Upper lobe of right lung (tissue), 1 donor: Measurements from ENCODE around the gene NRP1. TPM values are rescaled to one million over a fixed set of nuclear protein-coding genes. Genes with fewer than 3 reads are reported as not detected.

Experiments
- ATAC-seq: fragments of 200-7000 bp; cut with Tn5 transposase; one replicate; pipeline ENCODE4 v1.9.1; 2020; ENCODE audit warnings: mild to moderate bottlenecking, moderate library complexity
- DNase-seq: peaks from one replicate; pipeline ENCODE4 v3.0.0-alpha.2; 2020
- H3K27ac ChIP-seq: fragments of 200-600 bp; one replicate; pipeline ENCODE4 v1.8.0; 2022
- H3K27me3 ChIP-seq: fragments of 200-600 bp; one replicate; pipeline ENCODE4 v1.8.0; 2022; ENCODE audit warnings: mild to moderate bottlenecking
- H3K36me3 ChIP-seq: fragments of 200-600 bp; one replicate; pipeline ENCODE4 v1.8.0; 2022
- H3K4me1 ChIP-seq: fragments of 200-600 bp; one replicate; pipeline ENCODE4 v1.8.0; 2022
- H3K4me3 ChIP-seq: fragments of 200-600 bp; one replicate; pipeline ENCODE4 v1.8.0; 2022; ENCODE audit warnings: mild to moderate bottlenecking
- H3K9me3 ChIP-seq: fragments of 200-600 bp; one replicate; pipeline ENCODE4 v1.8.0; 2022
- intact Hi-C: fragments of 100-400 bp; cut with DNase I; formaldehyde crosslinking; loops from one replicate; pipeline ENCODE4 v1.11.0; 2022
- total RNA-seq: library from RNA; stranded (reverse); fragmentation: NEBNext Ultra II Directional; extraction: Animal tissue kit (Norgen Biotek cat#: 25700); gene quantifications from one replicate; pipeline ENCODE4 v1.2.1, GENCODE V29; 2021
- TF ChIP-seq, protein P1 (sequence below): fragments of 200-600 bp; IDR thresholded peaks from one replicate; pipeline ENCODE4 v1.8.0; 2022; ENCODE audit warnings: antibody characterized with exemption
- donor health status: DM: no; HTN: yes; CAD: no; lungs with severe emphysema.

Gene NRP1
- total RNA-seq, 1 donor from 2014 or later = 139 TPM

DNA sequence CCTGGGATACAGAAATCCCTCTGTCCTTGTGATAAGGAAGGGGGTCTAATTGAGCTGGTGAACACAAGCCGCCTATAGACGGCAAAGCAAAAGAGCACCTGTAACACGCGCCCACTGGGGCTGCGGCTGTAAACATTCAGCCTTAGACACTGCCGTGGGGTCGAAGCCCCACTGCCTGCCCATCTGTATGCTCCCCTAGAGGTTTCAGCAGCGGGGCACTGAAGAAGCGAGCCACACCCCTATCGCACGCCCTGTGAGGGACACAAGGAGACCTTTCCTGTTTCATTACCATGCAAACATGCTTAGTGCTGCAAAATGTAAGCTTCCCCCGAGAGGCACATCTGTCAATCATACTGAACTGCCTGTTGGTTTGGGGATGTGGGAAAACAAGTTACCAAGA lies 82.1 kb downstream of the NRP1 start:
- no peak for ATAC-seq
- H3K4me1 ChIP-seq = peaks cover 38% of the 10 kb centered on the region
- no peak overlapping the region for H3K27ac ChIP-seq
- TF ChIP-seq, protein P1, sequence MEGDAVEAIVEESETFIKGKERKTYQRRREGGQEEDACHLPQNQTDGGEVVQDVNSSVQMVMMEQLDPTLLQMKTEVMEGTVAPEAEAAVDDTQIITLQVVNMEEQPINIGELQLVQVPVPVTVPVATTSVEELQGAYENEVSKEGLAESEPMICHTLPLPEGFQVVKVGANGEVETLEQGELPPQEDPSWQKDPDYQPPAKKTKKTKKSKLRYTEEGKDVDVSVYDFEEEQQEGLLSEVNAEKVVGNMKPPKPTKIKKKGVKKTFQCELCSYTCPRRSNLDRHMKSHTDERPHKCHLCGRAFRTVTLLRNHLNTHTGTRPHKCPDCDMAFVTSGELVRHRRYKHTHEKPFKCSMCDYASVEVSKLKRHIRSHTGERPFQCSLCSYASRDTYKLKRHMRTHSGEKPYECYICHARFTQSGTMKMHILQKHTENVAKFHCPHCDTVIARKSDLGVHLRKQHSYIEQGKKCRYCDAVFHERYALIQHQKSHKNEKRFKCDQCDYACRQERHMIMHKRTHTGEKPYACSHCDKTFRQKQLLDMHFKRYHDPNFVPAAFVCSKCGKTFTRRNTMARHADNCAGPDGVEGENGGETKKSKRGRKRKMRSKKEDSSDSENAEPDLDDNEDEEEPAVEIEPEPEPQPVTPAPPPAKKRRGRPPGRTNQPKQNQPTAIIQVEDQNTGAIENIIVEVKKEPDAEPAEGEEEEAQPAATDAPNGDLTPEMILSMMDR = no peak
- H3K27me3 ChIP-seq = no peaks in the 10 kb centered on the region
- H3K36me3 ChIP-seq = peaks cover 59% of the 10 kb centered on the region
- no peak for DNase-seq
- no peak overlapping the region for H3K4me3 ChIP-seq
- no peaks in the 10 kb centered on the region for H3K9me3 ChIP-seq
- intact Hi-C loops = no loop called here

DNA sequence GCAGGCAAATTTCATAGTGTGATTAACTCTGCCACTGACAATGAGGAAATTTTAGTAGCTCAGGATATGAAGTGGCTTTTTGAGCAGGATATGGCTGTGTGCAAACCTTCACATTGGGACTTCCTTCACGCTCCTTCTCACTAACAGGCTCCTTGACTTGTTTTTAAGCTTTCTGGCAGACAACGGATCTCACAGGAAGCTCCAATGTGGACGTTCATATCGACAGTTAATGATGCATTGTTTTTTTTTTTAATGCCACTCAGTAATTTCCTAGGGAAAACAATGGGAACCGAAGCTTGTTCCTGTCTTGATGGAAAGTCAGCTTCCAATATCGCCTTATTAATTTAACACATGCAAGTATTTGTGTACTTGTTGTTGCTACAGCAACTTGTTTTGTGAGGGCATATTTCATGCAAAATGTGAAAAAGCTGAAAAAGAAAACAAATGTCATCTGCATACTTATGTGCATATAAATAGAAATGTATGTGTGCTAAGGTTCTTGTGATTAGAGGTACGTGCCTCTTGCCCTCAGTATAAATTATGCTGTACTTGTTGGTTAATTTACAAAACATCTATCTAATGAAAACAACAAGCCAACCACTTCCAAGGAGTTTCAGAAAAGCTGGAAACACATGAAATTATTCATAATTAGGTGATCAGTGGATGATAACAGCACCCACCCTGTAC lies 84.7 kb downstream of the NRP1 start:
- H3K27ac ChIP-seq = peak overlapping the region; percentile 56

DNA sequence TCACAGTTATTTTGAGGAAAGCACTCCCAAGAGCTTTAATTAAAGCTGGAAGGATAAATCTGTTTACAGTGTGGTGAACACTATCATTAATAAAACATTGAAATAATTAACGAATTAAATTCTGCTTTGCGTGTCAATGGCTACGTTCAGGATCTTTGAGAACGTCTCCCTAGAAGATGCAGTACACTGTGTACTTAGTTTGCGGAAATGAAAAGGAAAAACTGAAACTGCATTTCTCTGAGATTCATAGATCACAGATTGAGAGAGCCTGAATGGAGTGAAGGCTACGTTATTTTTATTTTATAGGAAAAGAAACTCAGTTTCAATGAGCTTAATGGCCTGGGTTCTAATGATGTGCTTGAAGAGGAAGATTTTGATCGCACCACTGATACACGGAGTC lies 85.3 kb downstream of the NRP1 start:
- TF ChIP-seq, protein P1 = no peak
- no peak for DNase-seq
- intact Hi-C loops = no loop called here
- no peak overlapping the region for H3K4me3 ChIP-seq
- no peaks in the 10 kb centered on the region for H3K9me3 ChIP-seq
- H3K36me3 ChIP-seq = peaks cover 63% of the 10 kb centered on the region
- no peaks in the 10 kb centered on the region for H3K27me3 ChIP-seq
- H3K27ac ChIP-seq = peak overlapping the region; percentile 56
- peaks cover 38% of the 10 kb centered on the region for H3K4me1 ChIP-seq
- ATAC-seq = no peak

More for the DNA sequence above, 84.7 kb downstream of the NRP1 start:
- peaks cover 38% of the 10 kb centered on the region for H3K4me1 ChIP-seq
- TF ChIP-seq, protein P1 = no peak
- no peak for DNase-seq
- no peaks in the 10 kb centered on the region for H3K9me3 ChIP-seq
- H3K4me3 ChIP-seq = no peak overlapping the region
- no peak for ATAC-seq
- H3K27me3 ChIP-seq = no peaks in the 10 kb centered on the region
- intact Hi-C loops = no loop called here
- H3K36me3 ChIP-seq = peaks cover 64% of the 10 kb centered on the region

DNA sequence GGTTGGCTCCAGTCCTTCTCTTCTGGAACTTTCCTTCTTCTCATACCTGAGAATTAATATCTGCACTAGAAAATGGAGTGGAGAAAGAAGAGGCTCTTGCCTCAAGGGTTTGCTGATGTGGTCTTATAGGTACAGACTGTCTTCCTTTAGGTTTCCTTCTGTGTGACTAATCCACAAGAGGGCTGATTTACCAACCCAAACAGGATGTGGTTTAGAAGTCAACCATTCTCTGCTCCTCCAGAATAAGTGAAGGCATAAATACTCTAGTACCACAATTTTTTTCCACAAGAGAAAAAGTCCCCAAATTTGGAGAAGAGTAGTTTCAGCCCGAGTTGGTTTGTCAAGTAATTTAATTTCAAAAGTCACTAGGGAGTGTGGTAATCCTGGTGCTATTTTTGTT lies 85.8 kb downstream of the NRP1 start:
- H3K36me3 ChIP-seq = peaks cover 58% of the 10 kb centered on the region
- TF ChIP-seq, protein P1 = no peak
- no peak overlapping the region for H3K4me3 ChIP-seq
- peak; percentile 85 for ATAC-seq
- no peaks in the 10 kb centered on the region for H3K9me3 ChIP-seq
- peak overlapping the region; percentile 56 for H3K27ac ChIP-seq
- H3K27me3 ChIP-seq = no peaks in the 10 kb centered on the region
- intact Hi-C loops = no loop called here
- DNase-seq = no peak
- H3K4me1 ChIP-seq = peaks cover 38% of the 10 kb centered on the region

DNA sequence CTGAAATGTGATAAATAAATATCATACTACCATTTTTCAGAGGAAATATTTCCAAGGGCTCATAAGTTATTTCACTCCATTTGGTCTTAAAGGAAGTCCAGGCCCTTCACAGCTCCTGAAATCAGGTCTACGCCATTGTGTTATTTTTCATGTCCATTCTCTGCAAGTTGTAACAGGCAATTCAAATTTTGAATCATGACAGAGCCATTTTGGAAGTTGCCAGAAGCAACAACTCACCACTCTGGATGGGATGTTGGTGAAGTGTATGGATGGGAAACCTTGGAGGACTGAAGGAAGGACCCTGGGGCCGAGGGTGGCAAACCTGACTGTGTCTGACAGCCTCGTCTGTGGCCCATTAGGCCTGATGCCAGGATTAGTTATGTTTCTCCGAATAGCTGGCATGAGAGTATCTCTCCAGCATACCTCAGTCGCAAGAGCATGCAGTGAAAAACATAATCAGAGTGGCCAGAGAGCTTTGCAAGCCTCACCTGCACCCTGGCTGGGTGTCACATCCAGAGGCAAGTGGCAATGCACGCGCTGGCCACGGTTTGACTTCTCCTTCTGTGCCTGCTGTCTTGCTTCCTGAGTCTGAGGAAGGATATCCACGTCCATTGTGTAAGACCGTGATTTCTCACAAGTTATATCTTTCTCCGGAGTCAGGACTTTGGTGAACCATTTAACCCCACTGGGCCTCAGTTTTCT lies 87.1 kb downstream of the NRP1 start:
- DNase-seq (peak; percentile 64), ATAC-seq (peak; percentile 68)
- intact Hi-C loops = no loop called here
- Histone ChIP-seq H3K27me3 (no peaks in the 10 kb centered on the region), H3K9me3 (no peaks in the 10 kb centered on the region), H3K4me1 (peaks cover 28% of the 10 kb centered on the region), H3K27ac (no peak overlapping the region), H3K36me3 (peaks cover 45% of the 10 kb centered on the region), H3K4me3 (no peak overlapping the region)
- TF ChIP-seq, protein P1 = no peak
